PC-3 (cell line): ENCODE measurements around the gene WDR38. TPM values are rescaled to one million over a fixed set of nuclear protein-coding genes. Genes with fewer than 3 reads are reported as not detected.

Experiments used
- ATAC-seq: fragments of 200-7000 bp; cut with Tn5 transposase; 2 replicates; pipeline ENCODE4 v1.9.1; 2020; ENCODE audit warnings: mild to moderate bottlenecking, moderate library complexity
- BruUV-seq: library from RNA; stranded (reverse); fragments of 400-500 nt; replicated peaks from 2 replicates; lab custom pipeline; 2021; lab: Mats Ljungman, UMichigan
- CTCF ChIA-PET: fragments of 300-600 bp; sonication (Branson Sonifier 250); formaldehyde crosslinking; loops from one replicate; lab custom pipeline; 2022; ENCODE audit warnings: antibody characterized with exemption; lab: Charles Lee
- POLR2A ChIA-PET: fragments of 300-600 bp; sonication (Branson Sonifier 250); formaldehyde crosslinking; loops from one replicate; lab custom pipeline; 2022; ENCODE audit warnings: antibody characterized with exemption; ENCODE audit not compliant: unreplicated experiment; lab: Charles Lee
- DNase-seq: peaks from one replicate; pipeline ENCODE4 v3.0.0-alpha.2; 2015
- H2AFZ ChIP-seq: fragments of 300-600 bp; sonication (generic); 2 replicates; pipeline ENCODE4 v1.6.0; 2016; ENCODE audit warnings: antibody characterized with exemption, low read length
- H3F3A ChIP-seq: fragments of 300-600 bp; sonication (generic); one replicate; pipeline ENCODE4 v1.6.0; 2017; ENCODE audit warnings: antibody characterized with exemption, low read length, control low read depth, mild to moderate bottlenecking; ENCODE audit not compliant: unreplicated experiment
- H3K27ac ChIP-seq: fragments of 300-600 bp; sonication (generic); 2 replicates; pipeline ENCODE4 v1.5.1; 2016; ENCODE audit warnings: mild to moderate bottlenecking, low read length
- H3K27me3 ChIP-seq: fragments of 300-600 bp; sonication (generic); 2 replicates; pipeline ENCODE4 v1.6.1; 2016; ENCODE audit warnings: low read length, mixed read lengths
- H3K36me3 ChIP-seq: fragments of 300-600 bp; sonication (generic); 2 replicates; pipeline ENCODE4 v1.6.1; 2016; ENCODE audit warnings: low read depth, mixed run types, low read length, mixed read lengths
- H3K4me1 ChIP-seq: fragments of 300-600 bp; sonication (generic); 2 replicates; pipeline ENCODE4 v1.5.1; 2016; ENCODE audit warnings: low read length; ENCODE audit not compliant: insufficient read depth
- H3K4me2 ChIP-seq: fragments of 300-600 bp; sonication (generic); 2 replicates; pipeline ENCODE4 v1.6.0; 2016; ENCODE audit warnings: low read length
- H3K4me3 ChIP-seq: fragments of 300-600 bp; sonication (generic); 2 replicates; pipeline ENCODE4 v1.5.1; 2016; ENCODE audit warnings: mild to moderate bottlenecking, low read length, mixed read lengths
- H3K79me2 ChIP-seq: fragments of 300-600 bp; sonication (generic); 2 replicates; pipeline ENCODE4 v1.6.1; 2017; ENCODE audit warnings: low read length, mixed read lengths
- H3K9ac ChIP-seq: fragments of 300-600 bp; sonication (generic); 2 replicates; pipeline ENCODE4 v1.6.0; 2016; ENCODE audit warnings: mild to moderate bottlenecking, low read length
- H3K9me2 ChIP-seq: fragments of 300-600 bp; sonication (generic); replicated peaks from 2 replicates; pipeline ENCODE4 v1.6.1; 2016; ENCODE audit warnings: mixed run types, low read length, mixed read lengths
- H3K9me3 ChIP-seq: fragments of 300-600 bp; sonication (generic); 2 replicates; pipeline ENCODE4 v1.6.1; 2016; ENCODE audit warnings: low read length, mixed read lengths
- H4K20me1 ChIP-seq: fragments of 300-600 bp; sonication (generic); 2 replicates; pipeline ENCODE4 v1.6.1; 2016; ENCODE audit warnings: low read length, mixed read lengths
- CTCF ChIP-seq: fragments of 300-600 bp; sonication (generic); conservative IDR thresholded peaks from 2 replicates; pipeline ENCODE4 v1.5.1; 2017; ENCODE audit warnings: antibody characterized with exemption, low read depth, mild to moderate bottlenecking, low read length
- EZH2 ChIP-seq: fragments of 300-600 bp; sonication (generic); IDR thresholded peaks from one replicate; pipeline ENCODE4 v1.6.1; 2017; ENCODE audit warnings: antibody characterized with exemption, mild to moderate bottlenecking, low read length; ENCODE audit not compliant: unreplicated experiment
- EZH2phosphoT487 ChIP-seq: fragments of 300-600 bp; sonication (generic); IDR thresholded peaks from 2 replicates; pipeline ENCODE4 v1.6.1; 2018; ENCODE audit warnings: mild to moderate bottlenecking, antibody characterized with exemption, low read length, borderline replicate concordance
- intact Hi-C: fragments of 100-400 bp; cut with micrococcal nuclease; formaldehyde crosslinking; loops from 2 replicates; pipeline ENCODE4 v1.9.0; 2023
- total RNA-seq: library from RNA; depleted of rRNA; stranded (reverse); fragments of >200 nt; gene quantifications from 2 replicates; pipeline ENCODE4 v1.2.3, GENCODE V29; 2014

WDR38 gene
- total RNA-seq, 1 experiment from 2014 or later, result not detected

- DNase-seq (no peak), ATAC-seq (no peak)
- intact Hi-C loops, result loop anchor here (2.0 kb wide), 2 partner anchors 35 to 43 kb away; partner anchors contain the start of gene WDR38
- ChIA-PET POLR2A (interaction anchor here (0.6 kb wide), 1 partner anchor 13 kb away, joined by 3 read pairs; no protein-coding TSS in a partner anchor), CTCF (no interaction called here)
- H3K36me3 ChIP-seq, result no peaks in the 10 kb centered on the region
- no peak overlapping the region for H3K4me3 ChIP-seq
- TF ChIP-seq CTCF, result no peak
- no peak for TF ChIP-seq EZH2
- TF ChIP-seq EZH2phosphoT487, result no peak
- H4K20me1 ChIP-seq, result no peaks in the 10 kb centered on the region
- peak overlapping the region; percentile 75; the same call in 1 of the 2 replicates for H3K4me2 ChIP-seq
- peak overlapping the region; percentile 22; the same call in 1 of the 2 replicates for H3K9ac ChIP-seq
- H3K9me2 ChIP-seq, result no peaks in the 10 kb centered on the region
- BruUV-seq, result no TSS peak
- peaks cover 34% of the 10 kb centered on the region for H3K4me1 ChIP-seq
- no peaks in the 10 kb centered on the region for H3K79me2 ChIP-seq
- no peak overlapping the region for H2AFZ ChIP-seq
- H3K27ac ChIP-seq, result peak overlapping the region; percentile 88
- no peaks in the 10 kb centered on the region for H3F3A ChIP-seq
- H3K27me3 ChIP-seq, result no peaks in the 10 kb centered on the region
- no peaks in the 10 kb centered on the region for H3K9me3 ChIP-seq
Observed at GRCh38 chr9:124809741-124810500, 43.3 kb upstream of the WDR38 start.

- POLR2A ChIA-PET, result interaction anchor here (0.6 kb wide), 3 partner anchors 14 to 338 kb away, joined by 3 to 4 read pairs (median 4); no protein-coding TSS in a partner anchor
- TSS peak; percentile 54 for BruUV-seq
- no peaks in the 10 kb centered on the region for H3K79me2 ChIP-seq
Observed at GRCh38 chr9:124810663-124811355, 42.5 kb upstream of the WDR38 start.

More at GRCh38 chr9:124810663-124811355, 42.5 kb upstream of the WDR38 start:
- CTCF ChIA-PET, result no interaction called here
- DNase-seq (peak; percentile 83), ATAC-seq (peak; percentile 73)
- Histone ChIP-seq H3K27ac (peak overlapping the region; percentile 88), H2AFZ (peak overlapping the region; percentile 73), H3K9ac (peak overlapping the region; percentile 56), H3K4me1 (peaks cover 34% of the 10 kb centered on the region), H3K4me2 (peak overlapping the region; percentile 75), H3K27me3 (no peaks in the 10 kb centered on the region), H3K9me3 (no peaks in the 10 kb centered on the region), H3K9me2 (no peaks in the 10 kb centered on the region), H3K4me3 (peak overlapping the region; percentile 28; the same call in 1 of the 2 replicates), H3K36me3 (no peaks in the 10 kb centered on the region), H3F3A (no peaks in the 10 kb centered on the region), H4K20me1 (no peaks in the 10 kb centered on the region)
- TF ChIP-seq CTCF (no peak), EZH2 (no peak)
- intact Hi-C loops, result loop anchor here (2.0 kb wide), 2 partner anchors 36 to 42 kb away; partner anchors contain the start of gene WDR38
